Mesodermal cell (in vitro differentiated cells): ENCODE measurements around the gene PELI3.

Source experiments
- H3K27ac ChIP-seq: 2 replicates; pipeline ENCODE4 v1.7.0; 2013; ENCODE audit warnings: mild to moderate bottlenecking, low read depth, low read length, moderate library complexity; ENCODE audit not compliant: severe bottlenecking
- H3K36me3 ChIP-seq: 2 replicates; pipeline ENCODE4 v1.7.1; 2013; ENCODE audit warnings: mild to moderate bottlenecking, low read length, moderate library complexity; ENCODE audit not compliant: control insufficient read depth, insufficient read depth
- H3K4me1 ChIP-seq: one replicate; pipeline ENCODE4 v1.7.1; 2013; ENCODE audit warnings: mild to moderate bottlenecking, low read length; ENCODE audit not compliant: insufficient read depth, control insufficient read depth, poor library complexity, severe bottlenecking
- H3K4me3 ChIP-seq: 2 replicates; pipeline ENCODE4 v1.7.0; 2013; ENCODE audit warnings: low read length, control low read depth, mild to moderate bottlenecking; ENCODE audit not compliant: insufficient read depth, poor library complexity, severe bottlenecking; ENCODE audit errors: extremely low read depth
- H3K9me3 ChIP-seq: 2 replicates; pipeline ENCODE4 v1.7.1; 2013; ENCODE audit warnings: mild to moderate bottlenecking, low read length, moderate library complexity; ENCODE audit not compliant: control insufficient read depth
- WGBS, 2 experiments: methylation state at CpG; one replicate each; pipeline ENCODE4 v1.1.5; 2013; ENCODE audit warnings: missing lambda C conversion rate in 2 of 2; ENCODE audit not compliant: insufficient coverage in 2 of 2; 5-methylcytosine and 5-hydroxymethylcytosine counted together

The PELI3 gene

DNA sequence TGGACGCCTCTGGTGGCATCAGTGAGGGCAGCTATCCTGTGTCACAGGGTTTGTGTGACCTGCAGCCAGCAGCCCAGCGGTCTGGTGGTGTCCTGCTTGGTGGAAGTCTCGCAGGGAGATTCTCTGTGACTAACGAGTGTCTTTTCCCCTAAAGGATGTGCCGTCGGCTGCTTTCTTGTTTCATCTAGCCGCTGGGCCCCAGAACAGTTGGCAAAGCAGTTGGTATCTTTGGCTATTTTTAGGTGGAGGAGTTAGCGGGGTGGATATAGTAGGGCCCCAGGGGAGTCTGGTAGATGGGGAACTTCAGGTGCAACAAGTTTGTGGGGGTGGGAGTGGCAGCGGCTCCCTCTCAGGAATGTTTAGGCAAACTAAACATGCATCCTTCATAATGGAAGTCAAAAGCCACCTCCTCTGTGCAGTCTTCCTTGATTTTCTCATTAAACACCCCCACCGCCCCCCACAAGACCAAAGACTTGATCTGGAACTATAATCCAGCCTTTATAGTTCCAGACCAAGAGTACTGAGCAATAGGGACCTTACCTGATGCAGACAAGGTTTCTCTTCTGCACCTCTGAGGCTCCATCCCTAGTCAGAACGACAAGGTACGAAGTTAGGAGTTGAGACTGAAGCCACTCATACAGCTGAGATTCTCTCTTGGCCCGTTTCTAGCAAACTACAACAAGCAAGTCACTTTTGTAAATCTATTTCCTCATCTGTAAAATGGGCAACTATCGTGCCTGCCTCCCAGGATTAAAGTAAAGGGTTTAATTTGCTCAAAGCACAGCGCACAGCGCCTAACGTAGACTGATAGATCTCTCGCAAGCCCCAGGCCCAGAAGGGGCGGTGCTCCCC, 1.1 kb upstream of the PELI3 start:
- Histone ChIP-seq H3K9me3 (peaks cover 11% of the 10 kb centered on the region), H3K4me1 (peaks cover 8% of the 10 kb centered on the region), H3K4me3 (peak overlapping the region; percentile 59), H3K27ac (no peak overlapping the region), H3K36me3 (no peaks in the 10 kb centered on the region)
- 64 to 69% methylated on average over 16 to 17 of the region's 19 CpGs for WGBS, 2 experiments

DNA sequence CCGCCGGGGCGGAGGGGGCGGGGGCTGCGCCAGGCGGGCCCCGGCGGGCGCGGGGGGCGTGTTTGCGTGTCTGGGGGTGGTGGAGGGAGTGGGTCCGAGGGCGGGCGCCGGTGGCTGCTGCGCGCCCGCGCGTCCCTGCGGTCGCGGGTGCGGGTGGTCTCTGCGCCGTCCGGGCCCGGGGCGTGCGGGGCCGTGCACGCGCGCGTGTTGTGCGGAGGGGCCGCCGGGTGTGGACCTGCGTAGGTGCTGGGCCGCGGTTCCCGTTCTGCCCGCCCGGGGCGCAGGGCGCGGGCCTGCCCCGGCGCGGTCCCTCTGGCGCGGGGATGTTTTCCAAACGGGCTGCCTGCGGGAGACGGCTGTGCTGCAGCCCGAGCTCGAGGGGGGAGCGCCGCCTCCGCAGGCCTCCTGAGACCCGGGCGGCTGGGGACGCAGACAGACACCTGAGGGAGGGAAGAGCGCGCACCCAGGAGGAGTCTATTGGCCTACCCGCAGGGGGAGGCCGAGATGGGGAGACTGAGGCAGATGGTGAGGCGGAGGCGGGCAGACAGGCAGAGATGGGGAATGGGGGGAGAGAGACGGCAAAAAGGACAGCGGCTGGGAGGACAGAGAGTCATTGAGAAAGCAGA, 442 bp downstream of the PELI3 start:
- H3K36me3 ChIP-seq: peaks cover 7% of the 10 kb centered on the region
- no peak overlapping the region for H3K27ac ChIP-seq
- H3K4me3 ChIP-seq: peak overlapping the region; percentile 59
- H3K9me3 ChIP-seq: peaks cover 6% of the 10 kb centered on the region
- WGBS, 2 experiments: 6 to 9% methylated on average over 24 to 60 of the region's 72 CpGs
- H3K4me1 ChIP-seq: peaks cover 8% of the 10 kb centered on the region

DNA sequence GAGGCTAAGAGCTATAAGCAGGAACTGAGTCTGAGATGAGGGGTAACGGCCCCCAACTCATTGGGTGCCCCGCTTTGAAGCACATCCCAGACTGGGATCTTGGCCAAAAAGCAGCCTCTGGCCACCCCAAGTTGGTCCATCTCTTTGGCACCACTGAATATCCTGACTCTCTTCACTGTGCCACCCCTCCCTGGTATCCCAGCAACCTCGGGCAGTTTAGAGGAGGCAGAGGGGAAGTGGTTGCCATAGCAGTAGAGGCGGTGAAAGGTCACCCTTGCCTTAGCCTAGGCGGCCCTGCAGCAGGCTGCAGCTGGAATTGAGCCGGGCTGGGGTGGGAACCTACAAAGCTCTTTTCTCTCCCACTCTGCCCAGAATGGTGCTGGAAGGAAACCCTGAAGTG, 1.1 kb downstream of the PELI3 start:
- Histone ChIP-seq H3K36me3 (peaks cover 9% of the 10 kb centered on the region), H3K4me1 (peaks cover 8% of the 10 kb centered on the region), H3K4me3 (peak overlapping the region; percentile 59), H3K9me3 (peaks cover 4% of the 10 kb centered on the region), H3K27ac (no peak overlapping the region)
- 81 to 87% methylated on average over 4 to 5 of the region's 6 CpGs for WGBS, 2 experiments

DNA sequence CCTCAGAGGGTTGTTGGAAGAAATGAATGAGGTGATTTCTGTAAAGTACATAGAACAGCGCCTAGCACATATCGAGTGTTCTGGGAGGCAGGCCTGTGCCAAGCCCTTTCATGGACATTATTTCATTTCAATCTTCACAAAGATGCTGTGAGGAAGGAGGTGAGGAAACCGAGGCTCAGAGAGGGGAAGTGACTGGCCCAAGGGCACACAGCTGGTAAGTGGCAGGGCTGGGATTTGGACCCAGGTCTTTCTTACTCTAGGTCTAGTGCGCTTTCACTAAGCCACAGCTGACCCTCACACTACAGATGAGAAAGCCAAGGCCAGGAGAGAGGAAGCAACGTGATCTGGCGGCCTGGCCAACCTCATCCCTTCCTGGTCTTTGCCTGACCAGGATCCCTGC, 2.0 kb downstream of the PELI3 start:
- 100% methylated on average over 2 to 4 of the region's 6 CpGs for WGBS, 2 experiments
- H3K36me3 ChIP-seq: peaks cover 12% of the 10 kb centered on the region
- no peak overlapping the region for H3K27ac ChIP-seq
- H3K4me1 ChIP-seq: peaks cover 8% of the 10 kb centered on the region
- no peak overlapping the region for H3K4me3 ChIP-seq
- H3K9me3 ChIP-seq: no peaks in the 10 kb centered on the region

- peaks cover 8% of the 10 kb centered on the region for H3K4me1 ChIP-seq
- no peak overlapping the region for H3K4me3 ChIP-seq
- H3K36me3 ChIP-seq: peaks cover 15% of the 10 kb centered on the region
- no peak overlapping the region for H3K27ac ChIP-seq
- H3K9me3 ChIP-seq: no peaks in the 10 kb centered on the region
- no CpG with 5 or more reads among the region's 1 CpG for WGBS, 2 experiments
These were observed 2.7 kb downstream of the PELI3 start for GRCh38 chr11:66469441-66469840.

GRCh38 chr11:66470015-66470414, 3.3 kb downstream of the PELI3 start:
- H3K36me3 ChIP-seq: peaks cover 16% of the 10 kb centered on the region
- H3K27ac ChIP-seq: no peak overlapping the region
- H3K9me3 ChIP-seq: no peaks in the 10 kb centered on the region
- 82 to 84% methylated on average over 3 of the region's 3 CpGs for WGBS, 2 experiments
- no peak overlapping the region for H3K4me3 ChIP-seq
- peaks cover 8% of the 10 kb centered on the region for H3K4me1 ChIP-seq

- H3K36me3 ChIP-seq: peaks cover 20% of the 10 kb centered on the region
- peaks cover 8% of the 10 kb centered on the region for H3K4me1 ChIP-seq
- no peak overlapping the region for H3K27ac ChIP-seq
- no peaks in the 10 kb centered on the region for H3K9me3 ChIP-seq
- H3K4me3 ChIP-seq: no peak overlapping the region
- 94% methylated on average over 16 of the region's 16 CpGs for WGBS, 2 experiments
These were observed 4.4 kb downstream of the PELI3 start for GRCh38 chr11:66471142-66471541.

- 96 to 100% methylated on average over 6 to 8 of the region's 9 CpGs for WGBS, 2 experiments
- H3K4me3 ChIP-seq: no peak overlapping the region
These were observed 5.3 kb downstream of the PELI3 start for GRCh38 chr11:66472054-66472453.

DNA sequence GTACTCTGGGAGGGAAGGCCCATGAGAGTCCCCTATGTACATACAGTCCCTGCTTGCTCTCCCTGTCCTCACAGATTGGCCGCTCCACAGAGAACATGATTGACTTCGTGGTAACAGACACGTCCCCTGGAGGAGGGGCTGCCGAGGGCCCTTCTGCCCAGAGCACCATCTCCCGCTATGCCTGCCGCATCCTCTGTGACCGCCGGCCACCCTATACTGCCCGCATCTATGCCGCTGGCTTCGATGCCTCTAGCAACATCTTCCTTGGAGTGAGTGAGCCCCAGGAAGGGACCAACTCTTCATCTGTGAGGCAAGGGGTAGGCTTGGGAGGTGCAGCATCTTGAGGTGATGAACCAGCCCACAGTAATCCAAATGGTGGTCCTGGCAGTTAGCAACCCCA, 6.5 kb downstream of the PELI3 start:
- peaks cover 23% of the 10 kb centered on the region for H3K36me3 ChIP-seq
- no peaks in the 10 kb centered on the region for H3K4me1 ChIP-seq
- 89 to 94% methylated on average over 11 of the region's 11 CpGs for WGBS, 2 experiments
- H3K9me3 ChIP-seq: no peaks in the 10 kb centered on the region
- no peak overlapping the region for H3K27ac ChIP-seq
- H3K4me3 ChIP-seq: no peak overlapping the region

More at GRCh38 chr11:66472054-66472453, 5.3 kb downstream of the PELI3 start:
- Histone ChIP-seq H3K36me3 (peaks cover 23% of the 10 kb centered on the region), H3K9me3 (no peaks in the 10 kb centered on the region), H3K4me1 (peaks cover 8% of the 10 kb centered on the region), H3K27ac (no peak overlapping the region)

DNA sequence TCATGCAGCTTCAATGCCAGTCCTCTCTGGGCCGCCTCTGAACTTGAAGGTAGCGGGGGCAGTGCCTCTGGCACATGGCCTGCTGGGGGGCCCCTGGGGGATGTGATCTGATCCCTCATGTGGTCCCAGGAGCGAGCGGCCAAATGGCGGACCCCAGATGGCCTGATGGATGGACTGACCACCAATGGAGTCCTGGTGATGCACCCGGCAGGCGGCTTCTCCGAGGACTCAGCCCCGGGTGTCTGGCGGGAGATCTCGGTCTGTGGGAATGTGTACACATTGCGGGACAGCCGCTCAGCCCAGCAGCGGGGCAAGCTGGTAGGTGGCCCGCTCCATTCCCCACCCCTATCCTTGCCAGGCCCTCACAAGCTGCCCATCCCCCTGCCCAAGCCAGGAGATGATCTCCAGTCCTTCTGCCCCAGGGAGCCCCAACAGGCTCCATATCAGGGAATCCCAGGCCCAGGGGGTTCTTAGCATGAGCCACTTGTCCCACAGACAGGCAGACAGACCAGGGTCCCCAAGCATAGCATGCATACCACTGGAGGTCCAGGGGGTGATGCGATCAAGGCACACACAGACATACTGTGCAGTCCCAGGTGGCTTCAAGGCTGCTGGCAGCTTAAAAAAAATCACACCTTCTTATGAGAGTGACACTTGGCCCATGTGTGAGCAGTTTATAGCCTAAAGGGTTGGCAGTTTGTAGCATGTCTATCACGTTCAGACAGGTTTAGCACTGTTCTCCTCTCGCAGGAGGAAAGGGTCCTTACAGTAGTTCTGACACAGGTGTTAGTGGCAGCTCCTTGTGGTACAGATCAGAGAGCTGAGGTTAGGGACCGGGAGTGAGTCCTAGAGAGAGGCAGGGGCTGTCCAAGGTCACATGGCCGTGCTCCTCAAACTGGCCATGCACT, 7.2 kb downstream of the PELI3 start:
- Histone ChIP-seq H3K9me3 (no peaks in the 10 kb centered on the region), H3K27ac (no peak overlapping the region), H3K4me3 (no peak overlapping the region), H3K36me3 (peaks cover 23% of the 10 kb centered on the region), H3K4me1 (no peaks in the 10 kb centered on the region)
- WGBS, 2 experiments: 88 to 92% methylated on average over 19 to 20 of the region's 20 CpGs
